ENCODE measurements around the gene GJB4. TPM values are rescaled to one million over a fixed set of nuclear protein-coding genes. Genes with fewer than 3 reads are reported as not detected.

The GJB4 gene
- total RNA-seq, 1 experiment from 2014 or later: not detected

- POLR2A ChIA-PET: no interaction called here
- H3K4me1 Mint-ChIP-seq (ENCODE audit: low read depth, unreplicated experiment): no peaks in the 10 kb centered on the region
- H3K4me3 ChIP-seq (ENCODE audit: low read depth, low read length): no peak overlapping the region
- CTCF ChIA-PET: no interaction called here
- H3K27ac Mint-ChIP-seq (ENCODE audit: unreplicated experiment): no peak overlapping the region
- no peaks in the 10 kb centered on the region for H3K27me3 ChIP-seq (replicated peaks; ENCODE audit: control insufficient read depth, insufficient read depth, low read length)
- H3K4me1 ChIP-seq: peaks cover 5% of the 10 kb centered on the region; the same call in 1 of the 2 replicates
- intact Hi-C loops (cut with micrococcal nuclease; ENCODE audit: unreplicated experiment): no loop called here
- no peak overlapping the region for H3K4me3 Mint-ChIP-seq (ENCODE audit: unreplicated experiment)
- H3K36me3 Mint-ChIP-seq (ENCODE audit: insufficient read depth, unreplicated experiment): no peaks in the 10 kb centered on the region
- no peaks in the 10 kb centered on the region for H3K9me3 ChIP-seq
- no peaks in the 10 kb centered on the region for H3K36me3 ChIP-seq (ENCODE audit: control insufficient read depth, insufficient read depth, low read length)
- no peaks in the 10 kb centered on the region for H3K9me3 Mint-ChIP-seq (ENCODE audit: unreplicated experiment)
- DNase-seq: no peak
- BruUV-seq (replicated peaks): no TSS peak
- no peak for TF ChIP-seq CTCF (IDR thresholded peaks at IDR 0.05; ENCODE audit: insufficient read depth in 1 of 2, low read depth in 1 of 2, low read length in 1 of 2, severe bottlenecking in 1 of 2, unreplicated experiment in 1 of 2)
- peaks cover 3% of the 10 kb centered on the region for H3K27me3 Mint-ChIP-seq (ENCODE audit: insufficient read depth, unreplicated experiment)
Measured at GRCh38 chr1:34778381-34778780, 18.8 kb downstream of the GJB4 start.

- no peak for DNase-seq
- no peaks in the 10 kb centered on the region for H3K4me1 Mint-ChIP-seq (ENCODE audit: low read depth, unreplicated experiment)
- Histone ChIP-seq H3K9me3 (no peaks in the 10 kb centered on the region), H3K4me3 (ENCODE audit: low read depth, low read length) (no peak overlapping the region), H3K36me3 (ENCODE audit: control insufficient read depth, insufficient read depth, low read length) (no peaks in the 10 kb centered on the region), H3K4me1 (peaks cover 5% of the 10 kb centered on the region; the same call in 1 of the 2 replicates), H3K27me3 (replicated peaks; ENCODE audit: control insufficient read depth, insufficient read depth, low read length) (no peaks in the 10 kb centered on the region)
- BruUV-seq (replicated peaks): no TSS peak
- intact Hi-C loops (cut with micrococcal nuclease; ENCODE audit: unreplicated experiment): no loop called here
- no peak overlapping the region for H3K27ac Mint-ChIP-seq (ENCODE audit: unreplicated experiment)
- ChIA-PET POLR2A (no interaction called here), CTCF (no interaction called here)
- H3K9me3 Mint-ChIP-seq (ENCODE audit: unreplicated experiment): no peaks in the 10 kb centered on the region
- TF ChIP-seq CTCF (IDR thresholded peaks at IDR 0.05; ENCODE audit: insufficient read depth in 1 of 2, low read depth in 1 of 2, low read length in 1 of 2, severe bottlenecking in 1 of 2, unreplicated experiment in 1 of 2): no peak
- H3K4me3 Mint-ChIP-seq (ENCODE audit: unreplicated experiment): no peak overlapping the region
- H3K27me3 Mint-ChIP-seq (ENCODE audit: insufficient read depth, unreplicated experiment): peaks cover 3% of the 10 kb centered on the region
- no peaks in the 10 kb centered on the region for H3K36me3 Mint-ChIP-seq (ENCODE audit: insufficient read depth, unreplicated experiment)
Measured at GRCh38 chr1:34779005-34779404, 19.5 kb downstream of the GJB4 start.

- no peak overlapping the region for H3K27ac Mint-ChIP-seq (ENCODE audit: unreplicated experiment)
- no peaks in the 10 kb centered on the region for H3K36me3 Mint-ChIP-seq (ENCODE audit: insufficient read depth, unreplicated experiment)
- Histone ChIP-seq H3K4me1 (peaks cover 5% of the 10 kb centered on the region; the same call in 1 of the 2 replicates), H3K36me3 (ENCODE audit: control insufficient read depth, insufficient read depth, low read length) (no peaks in the 10 kb centered on the region), H3K4me3 (ENCODE audit: low read depth, low read length) (no peak overlapping the region), H3K9me3 (no peaks in the 10 kb centered on the region), H3K27me3 (replicated peaks; ENCODE audit: control insufficient read depth, insufficient read depth, low read length) (no peaks in the 10 kb centered on the region)
- CTCF ChIA-PET: no interaction called here
- DNase-seq: no peak
- intact Hi-C loops (cut with micrococcal nuclease; ENCODE audit: unreplicated experiment): no loop called here
- no peaks in the 10 kb centered on the region for H3K9me3 Mint-ChIP-seq (ENCODE audit: unreplicated experiment)
- TF ChIP-seq CTCF (IDR thresholded peaks at IDR 0.05; ENCODE audit: insufficient read depth in 1 of 2, low read depth in 1 of 2, low read length in 1 of 2, severe bottlenecking in 1 of 2, unreplicated experiment in 1 of 2): no peak
- POLR2A ChIA-PET: no interaction called here
- peaks cover 3% of the 10 kb centered on the region for H3K27me3 Mint-ChIP-seq (ENCODE audit: insufficient read depth, unreplicated experiment)
- BruUV-seq (replicated peaks): no TSS peak
- no peaks in the 10 kb centered on the region for H3K4me1 Mint-ChIP-seq (ENCODE audit: low read depth, unreplicated experiment)
- H3K4me3 Mint-ChIP-seq (ENCODE audit: unreplicated experiment): no peak overlapping the region
Measured at GRCh38 chr1:34779526-34779925, 20.0 kb downstream of the GJB4 start.

All from Caco-2 (cell line).